Embryonic facial prominence (tissue), 1 donor: Measurements from ENCODE around the gene CMC2.

Source experiments
- DNase-seq: peaks from one replicate; pipeline ENCODE4 v3.0.0-alpha.2; 2016; ENCODE audit errors: extremely low spot score

Gene CMC2

GRCh38 chr16:81003064-81003463 lies 3.6 kb downstream of the CMC2 start:
- DNase-seq = no peak

GRCh38 chr16:81001330-81001729 lies 5.4 kb downstream of the CMC2 start:
- DNase-seq = no peak

GRCh38 chr16:81000873-81001272 lies 5.8 kb downstream of the CMC2 start:
- no peak for DNase-seq

- DNase-seq = no peak
Observed at GRCh38 chr16:80997964-80998620, 8.6 kb downstream of the CMC2 start.

GRCh38 chr16:80997139-80997798 lies 9.4 kb downstream of the CMC2 start:
- DNase-seq = no peak

- no peak for DNase-seq
Observed at GRCh38 chr16:80996688-80997138, 10.0 kb downstream of the CMC2 start.

- DNase-seq = no peak
Observed at GRCh38 chr16:80994451-80994850, 12.2 kb downstream of the CMC2 start.

GRCh38 chr16:80993834-80994233 lies 12.9 kb downstream of the CMC2 start:
- no peak for DNase-seq

- no peak for DNase-seq
Observed at GRCh38 chr16:80993307-80993706, 13.4 kb downstream of the CMC2 start.

- no peak for DNase-seq
Observed at GRCh38 chr16:80992676-80993293, 13.9 kb downstream of the CMC2 start.

- DNase-seq = no peak
Observed at GRCh38 chr16:80991792-80992430, 14.8 kb downstream of the CMC2 start.

GRCh38 chr16:80990978-80991377 lies 15.7 kb downstream of the CMC2 start:
- DNase-seq = no peak

GRCh38 chr16:80990577-80990976 lies 16.1 kb downstream of the CMC2 start:
- DNase-seq = no peak

- DNase-seq = no peak
Observed at GRCh38 chr16:80989801-80990200, 16.9 kb downstream of the CMC2 start.

- DNase-seq = no peak
Observed at GRCh38 chr16:80988756-80989155, 17.9 kb downstream of the CMC2 start.

- DNase-seq = no peak
Observed at GRCh38 chr16:80986557-80986956, 20.1 kb downstream of the CMC2 start.

GRCh38 chr16:80985611-80986010 lies 21.1 kb downstream of the CMC2 start:
- DNase-seq = no peak

- DNase-seq = no peak
Observed at GRCh38 chr16:80984124-80984892, 22.4 kb downstream of the CMC2 start.

GRCh38 chr16:80982646-80983045 lies 24.0 kb downstream of the CMC2 start:
- no peak for DNase-seq

- no peak for DNase-seq
Observed at GRCh38 chr16:80981103-80981502, 25.6 kb downstream of the CMC2 start.

GRCh38 chr16:80976946-80977345 lies 29.7 kb downstream of the CMC2 start:
- DNase-seq = no peak
